Measurements from ENCODE around the gene KCTD21.

KCTD21 gene

GRCh38 chr11:78138291-78138690 is 50.1 kb downstream of the KCTD21 start:
- no peak for DNase-seq

GRCh38 chr11:78132475-78132874 is 56.0 kb downstream of the KCTD21 start:
- no peak for DNase-seq

GRCh38 chr11:78131956-78132355 is 56.5 kb downstream of the KCTD21 start:
- DNase-seq = no peak

- DNase-seq = no peak
These were observed 61.0 kb downstream of the KCTD21 start for GRCh38 chr11:78127403-78127802.

Data from activated CD8-positive, alpha-beta memory T cell treated with anti-CD3 and anti-CD28 coated beads, Interleukin-2, amount 50 U/mL, for 48 hours (primary cell).